Muscle of leg (tissue), 11 donors: Measurements from ENCODE around the gene LARP4. TPM values are rescaled to one million over a fixed set of nuclear protein-coding genes. Genes with fewer than 3 reads are reported as not detected.

Experiments
- DNase-seq: peaks from one replicate; pipeline ENCODE4 v3.0.0; 2013
- H3K27ac ChIP-seq: one replicate; pipeline ENCODE4 v1.5.1; 2013; ENCODE audit warnings: mild to moderate bottlenecking, low read length, control low read depth
- H3K27me3 ChIP-seq: one replicate; pipeline ENCODE4 v1.6.1; 2013; ENCODE audit warnings: low read length; ENCODE audit not compliant: control insufficient read depth, insufficient read depth
- H3K36me3 ChIP-seq: one replicate; pipeline ENCODE4 v1.6.1; 2013; ENCODE audit warnings: low read length; ENCODE audit not compliant: control insufficient read depth, insufficient read depth
- H3K4me1 ChIP-seq: one replicate; pipeline ENCODE4 v1.6.1; 2013; ENCODE audit warnings: low read length; ENCODE audit not compliant: control insufficient read depth, insufficient read depth
- H3K4me3 ChIP-seq: one replicate; pipeline ENCODE4 v1.5.1; 2013; ENCODE audit warnings: low read length, control low read depth
- H3K9me3 ChIP-seq: replicated peaks from 2 replicates; pipeline ENCODE4 v1.6.1; 2013; ENCODE audit warnings: low read depth, low read length; ENCODE audit not compliant: control insufficient read depth
- WGBS: methylation state at CpG from one replicate; pipeline ENCODE4 v1.1.5; 2013; ENCODE audit warnings: missing lambda C conversion rate; ENCODE audit not compliant: insufficient coverage; 5-methylcytosine and 5-hydroxymethylcytosine counted together
- polyA plus RNA-seq, 8 donors: library from polyadenylated mRNA; unstranded; fragments of 120-200 nt; gene quantifications; one replicate each; pipeline versions ENCODE4 v1.2.1 to v1.2.3, GENCODE V29; 2013; ENCODE audit warnings: inconsistent platforms in 1 of 8, low replicate concordance in 1 of 8; ENCODE audit not compliant: insufficient read length in 8 of 8, insufficient read depth in 1 of 8
- total RNA-seq: library from RNA; stranded (reverse); fragments of 120-200 nt; gene quantifications from one replicate; pipeline ENCODE4 v1.2.4, GENCODE V29; 2013

The LARP4 gene
- total and polyA plus RNA-seq, 9 donors: 15.1 to 24.7 (median 21.8) TPM

- Histone ChIP-seq H3K4me3 (no peak overlapping the region), H3K27ac (no peak overlapping the region), H3K36me3 (no peaks in the 10 kb centered on the region), H3K9me3 (no peaks in the 10 kb centered on the region), H3K27me3 (no peaks in the 10 kb centered on the region), H3K4me1 (peaks cover 2% of the 10 kb centered on the region)
- DNase-seq: no peak
- 88% methylated on average over 4 of the region's 4 CpGs for WGBS
Measured at GRCh38 chr12:50398931-50399330, 1.8 kb upstream of the LARP4 start.

DNA sequence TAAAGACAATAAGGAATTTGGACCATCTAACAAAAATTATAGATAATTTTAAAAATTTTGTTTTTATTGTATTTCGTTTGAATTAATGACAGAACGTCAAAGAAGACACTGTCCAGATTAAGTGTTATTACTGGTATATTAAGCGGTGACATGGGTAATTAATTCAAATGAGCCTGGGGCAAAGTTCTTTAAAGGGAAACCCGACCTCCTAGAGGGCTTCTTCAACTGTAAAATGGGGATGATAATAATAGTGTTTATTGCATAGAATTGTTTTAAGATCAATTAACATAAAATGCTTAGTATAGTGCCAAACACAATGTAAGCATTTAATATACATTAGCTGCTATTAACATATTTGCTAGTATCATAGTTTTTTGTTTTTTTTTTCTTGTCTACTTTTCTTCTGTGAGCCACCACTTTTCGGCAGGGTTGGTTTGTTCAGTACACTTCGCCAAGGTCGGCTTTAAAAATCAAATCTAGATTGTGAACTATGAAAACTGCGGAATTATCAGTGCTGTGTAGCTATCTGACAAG is 514 bp upstream of the LARP4 start:
- WGBS: 39% methylated on average over 4 of the region's 8 CpGs
- Histone ChIP-seq H3K4me1 (peaks cover 2% of the 10 kb centered on the region), H3K4me3 (peak overlapping the region; percentile 82), H3K27me3 (no peaks in the 10 kb centered on the region), H3K9me3 (no peaks in the 10 kb centered on the region), H3K36me3 (no peaks in the 10 kb centered on the region), H3K27ac (peak overlapping the region; percentile 96)
- no peak for DNase-seq

DNA sequence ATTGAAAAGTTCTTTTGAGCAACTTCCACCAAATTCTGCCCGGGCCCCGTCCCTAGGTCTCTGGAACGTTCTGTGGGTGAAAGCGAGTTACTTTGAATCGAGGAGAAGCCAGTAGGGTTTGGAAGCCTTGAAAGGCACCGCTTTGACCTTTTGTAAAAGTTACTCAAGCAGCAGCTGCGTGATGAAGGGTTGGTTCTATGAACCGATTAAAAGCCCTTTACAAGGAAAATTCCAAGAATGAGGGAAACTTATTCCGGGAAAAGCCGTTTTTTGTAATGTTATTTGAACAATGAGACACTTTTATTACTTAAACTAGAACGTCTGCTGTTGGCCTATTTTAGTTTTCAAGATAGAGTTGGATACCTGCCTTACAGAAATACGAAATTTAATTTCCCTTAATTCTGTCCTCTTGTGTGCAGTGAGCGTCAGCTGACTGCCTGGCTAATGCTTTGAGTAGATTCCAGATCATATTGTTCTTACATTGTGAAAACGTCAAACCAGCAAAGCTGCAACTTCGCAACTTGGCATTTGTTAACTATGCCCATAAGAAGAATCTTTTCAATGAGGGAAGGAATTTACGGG is 906 bp downstream of the LARP4 start:
- peak overlapping the region; percentile 96 for H3K27ac ChIP-seq
- peak; percentile 69 for DNase-seq
- no peaks in the 10 kb centered on the region for H3K36me3 ChIP-seq
- no peaks in the 10 kb centered on the region for H3K9me3 ChIP-seq
- peak overlapping the region; percentile 82 for H3K4me3 ChIP-seq
- H3K4me1 ChIP-seq: peaks cover 2% of the 10 kb centered on the region
- 2% methylated on average over 8 of the region's 16 CpGs for WGBS
- H3K27me3 ChIP-seq: no peaks in the 10 kb centered on the region

GRCh38 chr12:50402264-50403000 is 1.7 kb downstream of the LARP4 start:
- H3K4me3 ChIP-seq: peak overlapping the region; percentile 6
- H3K27me3 ChIP-seq: no peaks in the 10 kb centered on the region
- WGBS: no CpG with 5 or more reads among the region's 7 CpGs
- H3K27ac ChIP-seq: peak overlapping the region; percentile 16
- no peaks in the 10 kb centered on the region for H3K9me3 ChIP-seq
- peaks cover 2% of the 10 kb centered on the region for H3K4me1 ChIP-seq
- no peaks in the 10 kb centered on the region for H3K36me3 ChIP-seq
- DNase-seq: no peak

DNA sequence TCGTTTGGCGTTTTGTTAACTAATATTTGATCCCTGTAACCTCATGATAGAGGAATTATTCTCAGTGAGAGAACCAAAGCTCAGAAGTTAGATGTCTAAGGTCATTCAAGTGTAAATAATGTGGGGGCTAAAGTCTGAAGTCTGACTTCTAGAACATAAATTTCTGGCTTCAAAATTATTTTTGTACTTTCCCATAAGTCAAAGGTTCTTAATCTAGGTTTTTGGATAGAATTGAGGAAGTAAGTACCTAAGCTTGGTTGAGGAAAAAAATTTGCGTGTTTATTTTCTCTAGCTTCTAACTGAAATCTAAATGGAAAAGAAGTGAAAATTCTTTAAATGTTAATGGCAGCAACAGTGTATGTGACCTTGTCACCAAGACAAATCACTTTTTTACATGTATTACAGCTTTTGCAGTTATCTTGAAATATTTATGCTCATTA is 2.3 kb downstream of the LARP4 start:
- WGBS: no CpG with 5 or more reads among the region's 3 CpGs
- no peak overlapping the region for H3K4me3 ChIP-seq
- peaks cover 2% of the 10 kb centered on the region for H3K4me1 ChIP-seq
- H3K36me3 ChIP-seq: no peaks in the 10 kb centered on the region
- no peak overlapping the region for H3K27ac ChIP-seq
- DNase-seq: no peak
- H3K27me3 ChIP-seq: no peaks in the 10 kb centered on the region
- no peaks in the 10 kb centered on the region for H3K9me3 ChIP-seq

- H3K27me3 ChIP-seq: no peaks in the 10 kb centered on the region
- no peaks in the 10 kb centered on the region for H3K9me3 ChIP-seq
- H3K36me3 ChIP-seq: no peaks in the 10 kb centered on the region
- H3K27ac ChIP-seq: no peak overlapping the region
- no peak overlapping the region for H3K4me3 ChIP-seq
- no peak for DNase-seq
- peaks cover 2% of the 10 kb centered on the region for H3K4me1 ChIP-seq
- 94% methylated on average over 2 of the region's 8 CpGs for WGBS
Measured at GRCh38 chr12:50404307-50404706, 3.6 kb downstream of the LARP4 start.

- Histone ChIP-seq H3K4me3 (no peak overlapping the region), H3K27me3 (no peaks in the 10 kb centered on the region), H3K9me3 (no peaks in the 10 kb centered on the region), H3K27ac (no peak overlapping the region), H3K4me1 (no peaks in the 10 kb centered on the region), H3K36me3 (no peaks in the 10 kb centered on the region)
- DNase-seq: no peak
- 91% methylated on average over 5 of the region's 9 CpGs for WGBS
Measured at GRCh38 chr12:50411051-50411660, 10.5 kb downstream of the LARP4 start.

DNA sequence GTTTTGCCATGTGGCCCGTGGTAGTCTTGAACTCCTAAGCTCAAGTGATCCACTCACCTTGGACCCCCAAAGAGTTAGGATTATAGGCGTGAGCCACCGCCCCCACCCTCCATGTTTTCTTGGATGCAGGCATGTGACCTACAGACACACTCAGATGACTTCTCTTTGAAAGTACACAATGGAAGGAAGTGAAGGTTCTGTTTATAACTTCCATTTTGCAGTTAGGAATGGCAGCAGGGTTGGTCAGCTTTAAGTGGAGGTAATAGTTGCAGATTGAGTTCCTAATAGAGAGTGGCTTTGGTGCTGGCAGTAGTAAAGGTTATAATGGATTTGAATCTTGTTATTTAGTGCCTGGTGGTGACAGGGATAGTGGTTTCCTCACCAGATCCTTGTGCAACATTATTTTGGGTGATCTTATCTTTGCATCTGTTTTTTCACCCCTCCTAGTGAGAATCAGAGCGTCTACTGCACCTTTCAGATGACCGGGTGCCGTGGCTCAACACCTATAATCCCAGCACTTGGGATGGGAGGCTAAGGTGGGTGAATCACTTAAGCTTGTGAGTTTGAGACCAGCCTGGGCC is 15.3 kb downstream of the LARP4 start:
- H3K9me3 ChIP-seq: no peaks in the 10 kb centered on the region
- no CpG with 5 or more reads among the region's 6 CpGs for WGBS
- peaks cover 5% of the 10 kb centered on the region for H3K36me3 ChIP-seq
- no peak overlapping the region for H3K27ac ChIP-seq
- no peak overlapping the region for H3K4me3 ChIP-seq
- no peaks in the 10 kb centered on the region for H3K4me1 ChIP-seq
- H3K27me3 ChIP-seq: no peaks in the 10 kb centered on the region
- no peak for DNase-seq

DNA sequence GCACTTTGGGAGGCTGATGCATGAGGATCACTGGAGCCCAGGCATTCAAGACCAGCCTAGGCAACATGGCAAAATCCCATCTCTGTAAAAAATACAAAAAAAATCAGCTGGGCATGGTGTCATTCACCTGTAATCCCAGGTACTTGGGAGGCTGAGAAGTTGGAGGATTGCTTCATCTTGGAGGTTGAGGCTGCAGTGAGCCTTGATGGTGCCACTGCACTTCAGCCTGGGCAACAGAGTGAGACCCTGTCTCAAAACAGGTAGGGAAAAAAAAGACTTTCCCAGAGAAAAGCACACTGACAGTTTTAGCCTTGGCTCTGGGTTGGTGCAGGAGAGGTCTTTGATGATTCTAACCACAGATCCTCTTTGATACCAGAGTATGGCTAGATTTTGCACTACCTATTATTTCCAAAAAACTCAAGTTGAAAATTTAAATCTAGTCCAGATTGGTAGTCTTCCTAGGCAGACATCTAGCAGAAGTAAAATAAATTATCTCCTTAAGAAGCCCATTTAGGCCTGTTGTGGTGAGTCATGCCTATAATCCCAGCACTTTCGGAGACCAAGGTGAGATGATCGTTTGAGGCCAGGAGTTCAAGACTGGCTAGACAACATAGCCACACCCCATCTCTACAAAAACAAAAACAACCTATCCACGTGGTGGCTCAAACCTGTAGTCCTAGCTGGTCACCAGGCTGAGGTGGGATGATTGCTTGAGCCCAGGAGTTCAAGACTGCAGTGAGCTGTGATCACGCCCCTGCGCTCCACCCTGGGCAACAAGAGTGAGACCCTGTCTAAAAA is 18.6 kb downstream of the LARP4 start:
- Histone ChIP-seq H3K4me3 (no peak overlapping the region), H3K9me3 (no peaks in the 10 kb centered on the region), H3K36me3 (peaks cover 5% of the 10 kb centered on the region), H3K27me3 (no peaks in the 10 kb centered on the region), H3K27ac (no peak overlapping the region), H3K4me1 (no peaks in the 10 kb centered on the region)
- WGBS: no CpG with 5 or more reads among the region's 5 CpGs
- no peak for DNase-seq
